HepG2 (cell line): Measurements from ENCODE around the gene SMAP1. TPM values are rescaled to one million over a fixed set of nuclear protein-coding genes. Genes with fewer than 3 reads are reported as not detected.
"Not testable (repeated sequence)": the region's sequence is repeated elsewhere in the genome, so short reads cannot be mapped to it uniquely, and the experiment has no call there.

Experiments
- ATAC-seq: fragments of 200-7000 bp; cut with Tn5 transposase; 3 replicates; pipeline ENCODE4 v1.9.1; 2020; ENCODE audit warnings: mild to moderate bottlenecking, moderate library complexity
- BruUV-seq: library from RNA; stranded (reverse); fragments of 400-500 nt; replicated peaks from 2 replicates; lab custom pipeline; 2021; lab: Mats Ljungman, UMichigan
- CTCF ChIA-PET: fragments of 300-600 bp; formaldehyde crosslinking; extraction: SDS; loops from one replicate; lab custom pipeline; 2021; ENCODE audit warnings: low total read pairs, inconsistent platforms, low intra/inter-chr PET ratio; lab: Yijun Ruan, JAX
- POLR2A ChIA-PET: fragments of 350-600 bp; sonication (Branson Sonifier 250); formaldehyde crosslinking; loops from one replicate; lab custom pipeline; 2020; ENCODE audit warnings: antibody characterized with exemption, inconsistent platforms; lab: Yijun Ruan, JAX
- DNase-seq: peaks from one replicate; pipeline ENCODE4 v3.0.0-alpha.2; 2015; ENCODE audit warnings: low spot score
- FAIRE-seq: peaks from 3 replicates; lab custom pipeline; 2011; peaks lifted over from hg19 to GRCh38; lab: Jason Lieb, UNC
- H2AFZ ChIP-seq: one replicate; pipeline ENCODE4 v1.6.1; 2011; ENCODE audit warnings: low read length, inconsistent platforms
- H3K27ac ChIP-seq: fragments of 300-600 bp; 3 replicates; pipeline ENCODE4 v1.8.0; 2011; ENCODE audit warnings: mixed run types, mild to moderate bottlenecking, mixed read lengths, low read length, inconsistent platforms; ENCODE audit not compliant: insufficient read depth; ENCODE audit errors: extremely low read length
- H3K27me3 ChIP-seq, 2 experiments: fragments of 200-600 bp in 1 of 2; 2 replicates in 1 of 2; 3 replicates in 1 of 2; pipeline versions ENCODE4 v1.6.0 to v1.8.0; 2011; ENCODE audit warnings: low read length in 2 of 2, mild to moderate bottlenecking in 2 of 2, moderate library complexity in 2 of 2, inconsistent platforms in 1 of 2; ENCODE audit not compliant: insufficient read depth in 2 of 2, control insufficient read depth in 1 of 2
- H3K36me3 ChIP-seq, 2 experiments: fragments of 200-600 bp in 1 of 2; replicated peaks in 1 of 2; 2 replicates in 1 of 2; 3 replicates in 1 of 2; pipeline versions ENCODE4 v1.5.1 to v1.8.0; 2011; ENCODE audit warnings: low read length in 2 of 2, inconsistent platforms in 1 of 2; ENCODE audit not compliant: insufficient read depth in 2 of 2, control insufficient read depth in 1 of 2
- H3K4me1 ChIP-seq: 2 replicates; pipeline ENCODE4 v1.5.1; 2012; ENCODE audit warnings: low read length, inconsistent platforms; ENCODE audit not compliant: insufficient read depth
- H3K4me2 ChIP-seq: 2 replicates; pipeline ENCODE4 v1.6.0; 2011; ENCODE audit warnings: low read depth, low read length, inconsistent platforms
- H3K4me3 ChIP-seq, 3 experiments: fragments of 200-600 bp in 1 of 3; sonication (generic), shearing (Covaris generic) in 1 of 3; replicated peaks in 1 of 3; 2 replicates each; pipeline ENCODE4 v1.5.1; 2011 to 2016; ENCODE audit warnings: low read length in 3 of 3, inconsistent platforms in 2 of 3, low read depth in 2 of 3, mild to moderate bottlenecking in 2 of 3, control low read depth in 1 of 3, mixed read lengths in 1 of 3; ENCODE audit not compliant: insufficient read depth in 1 of 3
- H3K79me2 ChIP-seq: one replicate; pipeline ENCODE4 v1.6.1; 2011; ENCODE audit warnings: low read length, inconsistent platforms; ENCODE audit not compliant: insufficient read depth
- H3K9ac ChIP-seq: 2 replicates; pipeline ENCODE4 v1.6.0; 2011; ENCODE audit warnings: mild to moderate bottlenecking, low read depth, low read length, inconsistent platforms; ENCODE audit not compliant: insufficient read depth
- H3K9me3 ChIP-seq: 2 replicates; pipeline ENCODE4 v1.5.1; 2012; ENCODE audit warnings: mild to moderate bottlenecking, low read length
- H4K20me1 ChIP-seq: 2 replicates; pipeline ENCODE4 v1.6.0; 2011; ENCODE audit warnings: inconsistent platforms, mild to moderate bottlenecking, low read length, moderate library complexity; ENCODE audit not compliant: insufficient read depth
- DNMT3B ChIP-seq: conservative IDR thresholded peaks from 2 replicates; pipeline ENCODE4 v1.6.1; 2016; ENCODE audit warnings: missing biosample characterization, control low read depth
- RARG ChIP-seq: sonication (generic); formaldehyde crosslinking; IDR thresholded peaks from 2 replicates; pipeline ENCODE4 v1.4.0; 2020; ENCODE audit warnings: low read depth, mild to moderate bottlenecking, missing genetic modification reagents
- WGBS: methylation state at CpG from one replicate; pipeline ENCODE4 v1.1.6; 2017; ENCODE audit warnings: low lambda C conversion rate; 5-methylcytosine and 5-hydroxymethylcytosine counted together
- in situ Hi-C: cut with HindIII; loops from 2 replicates; pipeline ENCODE4 v1.10.0; 2017; ENCODE audit warnings: low pct_unique_long_range_greater_than_20kb; ENCODE audit not compliant: extremely low pct_ligation_motif_present
- intact Hi-C: fragments of 100-400 bp; cut with micrococcal nuclease; formaldehyde crosslinking; loops from one replicate; pipeline ENCODE4 v1.10.0; 2022; ENCODE audit not compliant: unreplicated experiment
- polyA plus RNA-seq, 8 experiments: library from polyadenylated mRNA; depleted of rRNA in 3 of 8; stranded (reverse) in 7 of 8; unstranded in 1 of 8; fragments of >200 nt; fragmentation: Illumina TruSeq in 4 of 8; extraction: Trizol in 4 of 8; gene quantifications; 2 replicates each; pipeline versions ENCODE4 v1.2.1 to v1.2.3, GENCODE V29; 2011 to 2016; ENCODE audit warnings: low read depth in 4 of 8, missing spikeins in 1 of 8, mixed read lengths in 1 of 8; ENCODE audit not compliant: insufficient read depth in 1 of 8
- total RNA-seq, 5 experiments: library from RNA; depleted of rRNA; stranded (reverse); fragments of >200 nt; fragmentation: Illumina TruSeq; extraction: Trizol; gene quantifications; 2 replicates each; pipeline ENCODE4 v1.2.3, GENCODE V29; 2016; ENCODE audit warnings: low read depth in 1 of 5

SMAP1 gene
- total and polyA plus RNA-seq, 2 of the 13 experiments (the other 11 are each of a cell fraction or from before 2014, with no cell fraction given) = 13.4 to 17.8 TPM

DNA sequence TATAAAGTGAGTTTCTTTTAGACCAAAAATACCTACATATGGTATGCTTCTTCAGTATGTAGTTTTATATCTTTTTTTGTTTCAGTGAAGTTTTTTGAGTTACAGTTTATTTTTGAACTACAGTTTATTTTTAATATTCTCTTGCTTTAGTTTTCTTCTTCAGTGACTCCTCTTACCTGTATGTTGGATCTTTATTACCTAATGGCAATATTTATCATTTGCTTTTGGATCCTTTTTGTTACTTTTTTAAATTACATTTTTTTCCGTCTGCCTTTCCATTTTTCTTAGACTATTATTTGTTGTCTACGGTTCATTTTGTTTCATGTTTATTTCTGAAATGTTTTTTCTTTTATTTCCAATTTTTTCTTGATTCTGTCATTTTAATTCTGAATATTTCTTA is 71.9 kb downstream of the SMAP1 start:
- Histone ChIP-seq H3K27me3 (no peaks in the 10 kb centered on the region), H3K4me1 (no peaks in the 10 kb centered on the region), H2AFZ (no peak overlapping the region), H3K79me2 (no peaks in the 10 kb centered on the region), H3K9ac (no peak overlapping the region), H3K4me2 (no peak overlapping the region), H3K4me3 (no peak overlapping the region), H3K36me3 (peaks cover 0 to 1% of the 10 kb centered on the region in 2 experiments; a peak in 1 of 5 replicates), H3K27ac (no peak overlapping the region), H3K9me3 (peaks cover 6% of the 10 kb centered on the region; the same call in 1 of the 2 replicates), H4K20me1 (no peaks in the 10 kb centered on the region)
- TF ChIP-seq RARG (no peak), DNMT3B (no peak)
- BruUV-seq = no TSS peak
- WGBS = 95% methylated on average over 2 of the region's 2 CpGs
- FAIRE-seq = no peak
- POLR2A ChIA-PET = no interaction called here
- in situ Hi-C loops (no loop called here), intact Hi-C loops (no loop called here)
- DNase-seq = no peak
- CTCF ChIA-PET = no interaction called here
- no peak for ATAC-seq

- BruUV-seq, H3K9ac ChIP-seq, intact Hi-C loops, ATAC-seq, H3K27me3 ChIP-seq, DNase-seq, FAIRE-seq, H3K36me3 ChIP-seq, H3K4me3 ChIP-seq, POLR2A ChIA-PET, H3K27ac ChIP-seq, in situ Hi-C loops, H3K79me2 ChIP-seq, H3K9me3 ChIP-seq, H4K20me1 ChIP-seq, H3K4me2 ChIP-seq, H2AFZ ChIP-seq, CTCF ChIA-PET, H3K4me1 ChIP-seq: not testable (repeated sequence)
- 88% methylated on average over 2 of the region's 2 CpGs for WGBS
These were observed 73.1 kb downstream of the SMAP1 start for GRCh38 chr6:70740746-70741145.

GRCh38 chr6:70742462-70742861 is 74.8 kb downstream of the SMAP1 start:
- ATAC-seq, H3K9ac ChIP-seq, FAIRE-seq, H4K20me1 ChIP-seq, BruUV-seq, H3K4me3 ChIP-seq, H3K9me3 ChIP-seq, H3K4me2 ChIP-seq, H3K4me1 ChIP-seq, in situ Hi-C loops, POLR2A ChIA-PET, H3K79me2 ChIP-seq, H3K27ac ChIP-seq, DNase-seq, H3K27me3 ChIP-seq, H3K36me3 ChIP-seq, intact Hi-C loops, CTCF ChIA-PET, H2AFZ ChIP-seq: not testable (repeated sequence)
- WGBS = 96% methylated on average over 3 of the region's 3 CpGs
